ENCODE measurements around the gene PTCH2.

PTCH2 gene

DNA sequence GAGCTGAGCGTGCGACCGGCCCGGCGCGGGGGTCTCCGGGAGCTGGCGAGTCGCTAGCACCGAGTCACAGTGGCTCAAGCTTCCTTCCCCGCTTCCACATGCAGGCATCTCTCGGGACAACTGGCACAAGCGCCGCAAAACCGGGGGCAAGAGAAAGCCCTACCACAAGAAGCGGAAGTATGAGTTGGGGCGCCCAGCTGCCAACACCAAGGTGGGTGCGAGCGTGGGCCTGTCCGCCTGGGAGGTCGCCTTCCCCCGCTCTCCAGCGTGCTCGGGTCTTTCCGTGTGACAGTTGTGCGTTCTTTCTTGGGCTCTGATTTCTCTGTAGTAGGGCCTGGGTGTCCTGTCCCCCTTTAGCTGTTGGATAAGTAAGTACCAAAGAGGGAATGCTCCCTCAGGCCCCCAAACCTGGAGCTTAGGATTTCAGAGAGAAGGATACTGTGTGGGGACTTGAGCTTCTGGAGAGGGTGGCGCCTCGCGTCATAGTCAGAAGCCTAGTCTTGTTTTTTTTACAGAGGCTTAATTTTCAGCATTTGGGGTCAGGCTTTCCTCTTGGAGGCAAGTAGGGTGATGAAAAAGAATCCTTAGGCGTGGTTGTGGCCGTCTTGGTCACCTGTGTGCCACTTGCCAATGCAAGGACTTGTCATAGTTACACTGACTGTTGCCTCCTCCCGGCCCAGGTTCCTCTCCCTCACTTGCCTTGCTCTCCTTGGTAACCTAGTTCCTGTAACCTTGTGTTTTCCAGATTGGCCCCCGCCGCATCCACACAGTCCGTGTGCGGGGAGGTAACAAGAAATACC is 66.9 kb downstream of the PTCH2 start:
- H3K4me3 ChIP-seq (ENCODE audit: low read depth in 1 of 2, low read length in 1 of 2), result peak overlapping the region; percentile 87 to 100
- H3K9me3 ChIP-seq, result no peaks in the 10 kb centered on the region
- H3K27me3 ChIP-seq, result no peaks in the 10 kb centered on the region
- peak overlapping the region; percentile 91 for H3K27ac ChIP-seq
- TF ChIP-seq, protein P1, sequence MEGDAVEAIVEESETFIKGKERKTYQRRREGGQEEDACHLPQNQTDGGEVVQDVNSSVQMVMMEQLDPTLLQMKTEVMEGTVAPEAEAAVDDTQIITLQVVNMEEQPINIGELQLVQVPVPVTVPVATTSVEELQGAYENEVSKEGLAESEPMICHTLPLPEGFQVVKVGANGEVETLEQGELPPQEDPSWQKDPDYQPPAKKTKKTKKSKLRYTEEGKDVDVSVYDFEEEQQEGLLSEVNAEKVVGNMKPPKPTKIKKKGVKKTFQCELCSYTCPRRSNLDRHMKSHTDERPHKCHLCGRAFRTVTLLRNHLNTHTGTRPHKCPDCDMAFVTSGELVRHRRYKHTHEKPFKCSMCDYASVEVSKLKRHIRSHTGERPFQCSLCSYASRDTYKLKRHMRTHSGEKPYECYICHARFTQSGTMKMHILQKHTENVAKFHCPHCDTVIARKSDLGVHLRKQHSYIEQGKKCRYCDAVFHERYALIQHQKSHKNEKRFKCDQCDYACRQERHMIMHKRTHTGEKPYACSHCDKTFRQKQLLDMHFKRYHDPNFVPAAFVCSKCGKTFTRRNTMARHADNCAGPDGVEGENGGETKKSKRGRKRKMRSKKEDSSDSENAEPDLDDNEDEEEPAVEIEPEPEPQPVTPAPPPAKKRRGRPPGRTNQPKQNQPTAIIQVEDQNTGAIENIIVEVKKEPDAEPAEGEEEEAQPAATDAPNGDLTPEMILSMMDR (IDR thresholded peaks at IDR 0.05), result no peak
- H3K4me1 ChIP-seq (ENCODE audit: control insufficient read depth in 1 of 2, insufficient read depth in 1 of 2, low read depth in 1 of 2, low read length in 1 of 2), result peaks cover 19% of the 10 kb centered on the region in 2 experiments
- peaks cover 36% of the 10 kb centered on the region for H3K36me3 ChIP-seq

DNA sequence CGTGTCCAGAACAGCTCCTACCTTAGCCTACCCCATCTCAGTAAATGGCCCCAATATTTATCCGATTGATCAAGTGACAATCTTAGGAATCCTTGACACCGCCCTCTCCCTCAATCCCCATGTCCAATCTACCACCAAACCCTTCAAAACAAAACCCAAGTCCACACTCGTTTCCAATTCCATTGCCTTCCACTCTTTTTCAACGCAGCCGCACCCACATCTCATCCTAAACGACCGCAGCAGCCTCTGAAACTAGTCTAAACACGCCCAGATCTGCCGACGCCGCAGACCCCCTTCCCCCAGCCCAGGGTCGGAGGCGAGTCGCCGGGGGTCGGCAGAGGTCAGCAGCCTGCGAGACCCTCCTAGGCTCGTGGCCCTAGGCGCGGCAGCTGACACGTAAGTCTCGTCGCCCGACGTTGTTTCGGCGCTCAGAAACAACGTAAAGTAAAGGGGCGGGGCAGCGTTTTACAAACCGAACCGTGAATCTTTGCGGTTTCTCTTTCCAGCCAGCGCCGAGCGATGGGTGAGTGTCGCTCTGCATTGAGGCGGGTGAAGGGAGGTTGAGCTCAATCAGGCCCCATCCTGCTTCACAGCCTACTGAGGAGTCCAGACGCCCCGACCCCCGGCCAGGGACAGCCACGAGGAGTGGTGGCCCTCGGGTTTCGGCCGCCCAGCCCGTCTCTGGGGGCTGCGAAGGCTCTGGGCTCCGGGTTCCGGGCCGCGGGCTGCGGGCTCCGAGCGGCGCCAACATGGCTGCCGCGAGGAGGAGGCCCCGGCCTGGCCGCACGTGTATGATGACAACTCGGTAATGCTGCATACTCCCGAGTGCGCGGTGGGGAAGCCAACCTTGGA is 67.7 kb downstream of the PTCH2 start, which contains the start of gene RPS8:
TSS of gene RPS8 (plus strand) at position 463 of the 852 bp plus-strand sequence. CDS start at position 520, 57 bp downstream.
- TF ChIP-seq, protein P1 (IDR thresholded peaks at IDR 0.05), result peak; percentile 20
- Histone ChIP-seq H3K27ac (peak within 1 kb of the TSS; percentile 91), H3K36me3 (peaks cover 29% of the 10 kb centered on the region), H3K9me3 (no peaks in the 10 kb centered on the region), H3K4me3 (ENCODE audit: low read depth in 1 of 2, low read length in 1 of 2) (peak within 1 kb of the TSS; percentile 87 to 100), H3K4me1 (ENCODE audit: control insufficient read depth in 1 of 2, insufficient read depth in 1 of 2, low read depth in 1 of 2, low read length in 1 of 2) (peaks cover 19% of the 10 kb centered on the region in 2 experiments), H3K27me3 (no peaks in the 10 kb centered on the region)
